Upper lobe of left lung (tissue), 6 donors: ENCODE measurements around the gene ATRNL1. TPM values are rescaled to one million over a fixed set of nuclear protein-coding genes. Genes with fewer than 3 reads are reported as not detected.
"Not testable (repeated sequence)": the region's sequence is repeated elsewhere in the genome, so short reads cannot be mapped to it uniquely, and the experiment has no call there.

Experiments used
- ATAC-seq, 2 donors: fragments of 200-7000 bp; cut with Tn5 transposase; one replicate each; pipeline ENCODE4 v1.9.1; 2022; ENCODE audit warnings: mild to moderate bottlenecking in 2 of 2, moderate library complexity in 2 of 2; ENCODE audit not compliant: low FRiP score in 2 of 2
- DNase-seq, 2 donors: peaks; one replicate each; pipeline ENCODE4 v3.0.0-alpha.2; 2019 to 2020
- H3K27ac ChIP-seq, 4 donors: fragments of 200-600 bp; sonication (generic); one replicate each; pipeline ENCODE4 v1.5.1; 2016 to 2019
- H3K27me3 ChIP-seq, 4 donors: fragments of 200-600 bp; sonication (generic); one replicate each; pipeline ENCODE4 v1.5.1; 2017 to 2019
- H3K36me3 ChIP-seq, 4 donors: fragments of 200-600 bp; sonication (generic); one replicate each; pipeline ENCODE4 v1.5.1; 2016 to 2019
- H3K4me1 ChIP-seq, 4 donors: fragments of 200-600 bp; sonication (generic); one replicate each; pipeline ENCODE4 v1.5.1; 2018 to 2019
- H3K4me3 ChIP-seq, 4 donors: fragments of 200-600 bp; sonication (generic); one replicate each; pipeline ENCODE4 v1.5.1; 2017 to 2019; ENCODE audit warnings: mild to moderate bottlenecking in 2 of 4, moderate library complexity in 1 of 4
- H3K9me3 ChIP-seq, 4 donors: fragments of 200-600 bp; sonication (generic); one replicate each; pipeline ENCODE4 v1.5.1; 2018 to 2019
- EP300 ChIP-seq, 4 donors: sonication (generic); formaldehyde crosslinking; IDR thresholded peaks; one replicate each; pipeline ENCODE4 v1.5.1; 2017; ENCODE audit warnings: antibody characterized with exemption in 4 of 4, control low read depth in 2 of 4
- POLR2A ChIP-seq, 4 donors: fragments of 450-650 bp; IDR thresholded peaks; one replicate each; pipeline ENCODE4 v1.5.1; 2016 to 2017; ENCODE audit warnings: antibody characterized with exemption in 4 of 4, mild to moderate bottlenecking in 2 of 4
- POLR2AphosphoS5 ChIP-seq, 2 donors: sonication (generic); formaldehyde crosslinking; IDR thresholded peaks; one replicate each; pipeline ENCODE4 v1.5.1; 2017; ENCODE audit warnings: antibody characterized with exemption in 2 of 2
- WGBS, 2 donors: methylation state at CpG; one replicate each; pipeline ENCODE4 v1.1.5; 2017 to 2018; 5-methylcytosine and 5-hydroxymethylcytosine counted together
- total RNA-seq, 6 donors: library from RNA; depleted of rRNA in 4 of 6; stranded (reverse); fragments of >200 nt in 4 of 6; gene quantifications; one replicate each; pipeline versions ENCODE4 v1.1.0 to v1.2.1, GENCODE V29; 2016 to 2021
- TF ChIP-seq, protein P1 (sequence below), 6 experiments: fragments of 450-650 bp in 4 of 6; fragments of 200-600 bp in 2 of 6; sonication (generic) in 2 of 6; IDR thresholded peaks; one replicate each; pipeline ENCODE4 v1.5.1; 2016 to 2019; ENCODE audit warnings: antibody characterized with exemption in 6 of 6
- donor health status: DM: no; HTN: no; CAD: no; lungs with moderate emphysema.
- donor health status: DM: no; HTN: yes; CAD: no; lungs with severe emphysema.

Gene ATRNL1
- total RNA-seq, 6 donors from 2014 or later, result 0.11 to 1.0 (median 0.39) TPM

DNA sequence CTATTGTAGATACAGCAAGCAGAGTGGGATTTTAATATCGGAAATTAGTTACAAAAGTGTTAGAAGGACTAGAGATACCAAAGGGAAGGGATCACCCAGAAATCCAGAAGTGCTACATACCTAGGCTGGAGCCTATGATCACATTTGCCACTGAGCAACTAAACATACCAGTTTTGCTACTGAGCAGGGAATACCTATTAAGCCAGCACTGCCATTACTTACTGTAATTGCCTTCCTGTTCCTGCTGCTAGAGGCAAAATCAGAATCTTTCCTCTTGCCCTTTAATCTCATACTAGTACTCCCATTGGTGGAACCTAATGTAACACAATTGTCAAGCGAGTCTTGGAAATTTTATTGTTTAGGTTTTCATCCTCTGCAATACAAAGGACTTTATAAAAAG lies 121.7 kb downstream of the ATRNL1 start:
- H3K4me1 ChIP-seq, result no peaks in the 10 kb centered on the region
- no peak for TF ChIP-seq POLR2A (IDR thresholded peaks at IDR 0.05)
- TF ChIP-seq EP300 (IDR thresholded peaks at IDR 0.05), result no peak
- TF ChIP-seq POLR2AphosphoS5 (IDR thresholded peaks at IDR 0.05), result no peak
- TF ChIP-seq, protein P1, sequence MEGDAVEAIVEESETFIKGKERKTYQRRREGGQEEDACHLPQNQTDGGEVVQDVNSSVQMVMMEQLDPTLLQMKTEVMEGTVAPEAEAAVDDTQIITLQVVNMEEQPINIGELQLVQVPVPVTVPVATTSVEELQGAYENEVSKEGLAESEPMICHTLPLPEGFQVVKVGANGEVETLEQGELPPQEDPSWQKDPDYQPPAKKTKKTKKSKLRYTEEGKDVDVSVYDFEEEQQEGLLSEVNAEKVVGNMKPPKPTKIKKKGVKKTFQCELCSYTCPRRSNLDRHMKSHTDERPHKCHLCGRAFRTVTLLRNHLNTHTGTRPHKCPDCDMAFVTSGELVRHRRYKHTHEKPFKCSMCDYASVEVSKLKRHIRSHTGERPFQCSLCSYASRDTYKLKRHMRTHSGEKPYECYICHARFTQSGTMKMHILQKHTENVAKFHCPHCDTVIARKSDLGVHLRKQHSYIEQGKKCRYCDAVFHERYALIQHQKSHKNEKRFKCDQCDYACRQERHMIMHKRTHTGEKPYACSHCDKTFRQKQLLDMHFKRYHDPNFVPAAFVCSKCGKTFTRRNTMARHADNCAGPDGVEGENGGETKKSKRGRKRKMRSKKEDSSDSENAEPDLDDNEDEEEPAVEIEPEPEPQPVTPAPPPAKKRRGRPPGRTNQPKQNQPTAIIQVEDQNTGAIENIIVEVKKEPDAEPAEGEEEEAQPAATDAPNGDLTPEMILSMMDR (IDR thresholded peaks at IDR 0.05), result no peak
- H3K4me3 ChIP-seq, result no peak overlapping the region
- no peak for DNase-seq
- no peaks in the 10 kb centered on the region for H3K36me3 ChIP-seq
- 78 to 85% methylated on average over 2 of the region's 2 CpGs for WGBS, 2 donors
- H3K27me3 ChIP-seq, result no peaks in the 10 kb centered on the region
- no peak overlapping the region for H3K27ac ChIP-seq
- no peaks in the 10 kb centered on the region for H3K9me3 ChIP-seq
- no peak for ATAC-seq

DNA sequence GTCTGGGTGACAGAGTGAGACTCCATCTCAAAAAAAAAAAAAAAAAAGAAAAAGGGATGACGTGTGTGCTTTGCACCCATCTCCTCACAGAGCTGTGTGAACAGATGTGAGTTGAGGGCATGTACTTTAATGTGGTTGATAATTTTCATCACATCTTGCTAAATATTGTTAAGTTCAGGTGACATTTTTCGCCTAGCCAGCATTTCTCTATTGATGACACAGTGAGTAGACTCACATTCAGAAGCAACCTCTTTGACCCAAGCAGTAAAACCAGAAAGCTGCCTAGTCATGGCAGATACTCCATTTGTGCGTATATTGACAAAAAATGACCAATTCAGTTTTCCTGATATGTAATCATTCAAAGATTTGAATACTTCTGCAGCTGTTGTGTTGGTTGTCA lies 126.0 kb downstream of the ATRNL1 start:
- Histone ChIP-seq H3K27ac (no peak overlapping the region), H3K9me3 (no peaks in the 10 kb centered on the region), H3K4me3 (no peak overlapping the region), H3K36me3 (no peaks in the 10 kb centered on the region), H3K27me3 (no peaks in the 10 kb centered on the region), H3K4me1 (no peaks in the 10 kb centered on the region)
- 79 to 85% methylated on average over 3 of the region's 3 CpGs for WGBS, 2 donors
- no peak for TF ChIP-seq POLR2AphosphoS5 (IDR thresholded peaks at IDR 0.05)
- TF ChIP-seq POLR2A (IDR thresholded peaks at IDR 0.05), result no peak
- TF ChIP-seq, protein P1 (IDR thresholded peaks at IDR 0.05), result no peak
- no peak for TF ChIP-seq EP300 (IDR thresholded peaks at IDR 0.05)
- ATAC-seq (no peak), DNase-seq (no peak)

DNA sequence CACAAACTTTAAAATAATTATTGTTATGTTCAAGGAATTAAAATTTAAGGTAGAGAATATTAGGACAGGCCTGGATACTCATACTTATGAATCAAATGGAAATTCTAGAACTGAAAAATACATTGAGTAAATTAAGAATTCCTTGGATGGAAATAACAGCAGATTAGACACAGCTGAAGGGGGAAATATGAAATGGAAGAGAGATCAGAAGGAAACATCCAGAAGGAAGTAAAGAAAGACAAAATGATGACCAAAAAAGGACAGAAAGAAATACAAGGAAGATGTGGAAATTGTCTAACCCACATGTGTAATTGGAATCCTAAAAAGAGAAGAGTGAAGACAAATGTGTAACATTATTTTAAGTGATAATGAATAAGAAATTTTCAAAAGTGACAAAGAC lies 128.9 kb downstream of the ATRNL1 start:
- TF ChIP-seq POLR2AphosphoS5 (IDR thresholded peaks at IDR 0.05) (no peak), POLR2A (IDR thresholded peaks at IDR 0.05) (no peak), EP300 (IDR thresholded peaks at IDR 0.05) (no peak)
- TF ChIP-seq, protein P1 (IDR thresholded peaks at IDR 0.05), result no peak
- DNase-seq (no peak), ATAC-seq (no peak)

DNA sequence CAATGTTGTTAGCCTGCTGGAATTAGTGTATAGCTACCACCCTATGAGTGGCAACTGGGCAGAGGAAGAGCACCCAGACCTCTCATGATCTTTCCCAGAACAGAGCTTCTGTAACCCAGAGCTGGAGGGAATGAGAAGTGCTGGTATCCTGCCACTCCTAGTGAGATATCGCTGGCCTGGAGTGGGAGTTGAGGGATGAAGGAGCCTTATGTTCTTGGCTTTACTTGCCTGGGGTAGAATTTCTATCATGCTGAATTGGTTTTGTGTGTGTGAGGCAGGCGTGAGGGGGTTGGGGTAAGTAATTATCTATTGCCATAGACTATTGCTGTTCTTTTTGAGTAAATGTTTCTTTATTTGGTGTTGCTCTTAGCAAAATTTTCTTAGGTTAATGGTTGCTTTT lies 146.6 kb downstream of the ATRNL1 start:
- TF ChIP-seq, protein P1 (IDR thresholded peaks at IDR 0.05), result no peak
- TF ChIP-seq POLR2AphosphoS5 (IDR thresholded peaks at IDR 0.05) (no peak), POLR2A (IDR thresholded peaks at IDR 0.05) (no peak), EP300 (IDR thresholded peaks at IDR 0.05) (no peak)
- H3K4me1 ChIP-seq, result no peaks in the 10 kb centered on the region
- ATAC-seq (no peak), DNase-seq (no peak)
- H3K27me3 ChIP-seq, result no peaks in the 10 kb centered on the region
- 94 to 96% methylated on average over 2 of the region's 2 CpGs for WGBS, 2 donors
- no peak overlapping the region for H3K4me3 ChIP-seq
- H3K9me3 ChIP-seq, result no peaks in the 10 kb centered on the region
- no peaks in the 10 kb centered on the region for H3K36me3 ChIP-seq
- no peak overlapping the region for H3K27ac ChIP-seq

More for the DNA sequence above, 128.9 kb downstream of the ATRNL1 start:
- Histone ChIP-seq H3K9me3 (no peaks in the 10 kb centered on the region), H3K36me3 (no peaks in the 10 kb centered on the region), H3K27me3 (no peaks in the 10 kb centered on the region), H3K4me3 (no peak overlapping the region), H3K27ac (no peak overlapping the region), H3K4me1 (no peaks in the 10 kb centered on the region)

DNA sequence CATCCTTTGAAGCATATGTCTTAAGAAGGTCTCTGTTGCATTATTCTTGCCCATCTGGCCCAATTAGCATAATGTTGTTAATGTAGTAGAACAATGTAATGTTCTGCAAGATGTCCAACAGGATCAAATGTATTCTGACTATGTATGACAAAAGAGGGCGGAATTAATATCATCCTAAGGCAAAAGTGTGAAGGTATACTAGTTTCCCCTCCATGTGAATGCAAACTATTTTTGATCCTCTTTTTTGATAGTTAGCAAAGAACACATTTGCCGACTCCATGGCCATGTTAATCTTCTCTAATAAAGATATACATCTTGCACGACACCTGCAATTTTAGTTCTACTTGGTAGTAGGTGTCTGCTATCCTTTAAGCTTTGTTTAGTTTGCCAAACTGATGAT lies 157.6 kb downstream of the ATRNL1 start:
- DNase-seq (no peak), ATAC-seq (no peak)
- Histone ChIP-seq H3K9me3 (no peaks in the 10 kb centered on the region), H3K4me1 (no peaks in the 10 kb centered on the region), H3K27me3 (no peaks in the 10 kb centered on the region), H3K4me3 (no peak overlapping the region), H3K36me3 (no peaks in the 10 kb centered on the region), H3K27ac (no peak overlapping the region)
- TF ChIP-seq POLR2A (IDR thresholded peaks at IDR 0.05) (no peak), EP300 (IDR thresholded peaks at IDR 0.05) (no peak), POLR2AphosphoS5 (IDR thresholded peaks at IDR 0.05) (no peak)
- TF ChIP-seq, protein P1 (IDR thresholded peaks at IDR 0.05), result no peak
- 89% methylated on average over 3 of the region's 3 CpGs for WGBS, 2 donors

DNA sequence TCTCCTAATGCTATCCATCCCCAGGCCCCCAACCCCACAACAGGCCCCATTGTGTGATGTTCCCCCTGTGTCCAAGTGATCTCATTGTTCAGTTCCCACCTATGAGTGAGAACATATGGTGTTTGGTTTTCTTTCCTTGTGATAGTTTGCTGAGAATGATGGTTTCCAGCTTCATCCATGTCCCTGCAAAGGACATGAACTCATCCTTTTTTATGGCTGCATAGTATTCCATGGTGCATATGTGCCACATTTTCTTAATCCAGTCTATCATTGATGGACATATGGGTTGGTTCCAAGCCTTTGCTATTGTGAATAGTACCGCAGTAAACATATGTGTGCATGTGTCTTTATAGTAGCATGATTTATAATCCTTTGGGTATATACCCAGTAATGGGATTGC lies 160.6 kb downstream of the ATRNL1 start:
- H3K27me3 ChIP-seq, H3K4me1 ChIP-seq, H3K4me3 ChIP-seq, H3K36me3 ChIP-seq, ATAC-seq, H3K27ac ChIP-seq, H3K9me3 ChIP-seq, DNase-seq: not testable (repeated sequence)
- WGBS, 2 donors, result 92 to 100% methylated on average over 1 of the region's 1 CpG
